AG09309 (cell line): ENCODE results near the gene TSPO2.

Source experiments
- DNase-seq: peaks from one replicate; pipeline ENCODE4 v3.0.0-alpha.2; 2010; ENCODE audit warnings: low read depth
- H3K4me3 ChIP-seq: 2 replicates; pipeline ENCODE4 v1.5.1; 2011; ENCODE audit warnings: mild to moderate bottlenecking, low read depth, low read length, moderate library complexity; ENCODE audit not compliant: control insufficient read depth
- TF ChIP-seq, protein P1 (sequence below): IDR thresholded peaks from 2 replicates; pipeline ENCODE4 v1.5.1; 2011; ENCODE audit warnings: mild to moderate bottlenecking, low read depth, low read length, inconsistent platforms; ENCODE audit not compliant: insufficient read depth, control insufficient read depth; ENCODE audit errors: missing control alignments

The TSPO2 gene, protein sequence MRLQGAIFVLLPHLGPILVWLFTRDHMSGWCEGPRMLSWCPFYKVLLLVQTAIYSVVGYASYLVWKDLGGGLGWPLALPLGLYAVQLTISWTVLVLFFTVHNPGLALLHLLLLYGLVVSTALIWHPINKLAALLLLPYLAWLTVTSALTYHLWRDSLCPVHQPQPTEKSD

DNA sequence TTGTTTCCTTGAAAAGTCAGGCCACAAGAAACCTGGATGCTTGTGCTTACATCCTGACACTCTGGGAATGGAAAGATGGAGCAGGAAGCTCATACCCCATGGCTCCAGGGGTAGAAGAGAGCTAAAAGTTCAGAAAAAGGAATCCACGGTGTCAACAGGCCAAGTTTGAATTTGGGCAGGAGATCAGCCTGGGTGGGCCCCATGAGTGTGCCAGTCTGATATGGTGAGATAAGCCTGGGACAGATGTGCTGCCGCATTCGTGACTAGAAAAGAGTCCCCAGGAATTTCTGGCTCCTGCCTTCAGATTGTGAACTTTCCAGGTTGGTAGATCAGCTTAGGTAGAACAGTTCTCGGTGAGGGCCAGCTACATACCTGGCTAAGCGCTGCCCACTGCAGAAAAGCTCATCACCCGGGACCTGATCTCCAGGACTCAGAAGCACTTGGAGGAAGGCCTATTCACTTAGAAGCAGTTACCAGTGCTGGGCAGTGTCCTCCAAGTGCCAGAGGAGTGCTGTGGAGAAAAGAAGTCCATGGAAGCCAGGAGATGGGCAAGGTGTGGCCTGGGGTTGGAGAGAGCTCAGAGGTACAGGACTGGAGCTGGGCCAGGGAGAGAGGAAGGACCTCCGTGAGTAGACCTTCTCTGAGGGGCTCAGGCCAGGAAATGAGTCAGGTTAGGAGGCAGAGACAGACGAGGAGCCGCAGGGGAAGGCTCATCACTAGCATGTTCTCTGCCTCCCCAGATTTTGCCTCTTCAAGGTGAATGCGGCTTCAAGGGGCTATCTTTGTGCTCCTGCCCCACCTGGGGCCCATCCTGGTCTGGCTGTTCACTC, at the start of gene TSPO2:
TSS of gene TSPO2 (plus strand) at position 242 of the 830 bp plus-strand sequence. CDS start at position 761, 519 bp downstream.
- DNase-seq: no peak
- no peak within 1 kb of the TSS for H3K4me3 ChIP-seq
- TF ChIP-seq, protein P1, sequence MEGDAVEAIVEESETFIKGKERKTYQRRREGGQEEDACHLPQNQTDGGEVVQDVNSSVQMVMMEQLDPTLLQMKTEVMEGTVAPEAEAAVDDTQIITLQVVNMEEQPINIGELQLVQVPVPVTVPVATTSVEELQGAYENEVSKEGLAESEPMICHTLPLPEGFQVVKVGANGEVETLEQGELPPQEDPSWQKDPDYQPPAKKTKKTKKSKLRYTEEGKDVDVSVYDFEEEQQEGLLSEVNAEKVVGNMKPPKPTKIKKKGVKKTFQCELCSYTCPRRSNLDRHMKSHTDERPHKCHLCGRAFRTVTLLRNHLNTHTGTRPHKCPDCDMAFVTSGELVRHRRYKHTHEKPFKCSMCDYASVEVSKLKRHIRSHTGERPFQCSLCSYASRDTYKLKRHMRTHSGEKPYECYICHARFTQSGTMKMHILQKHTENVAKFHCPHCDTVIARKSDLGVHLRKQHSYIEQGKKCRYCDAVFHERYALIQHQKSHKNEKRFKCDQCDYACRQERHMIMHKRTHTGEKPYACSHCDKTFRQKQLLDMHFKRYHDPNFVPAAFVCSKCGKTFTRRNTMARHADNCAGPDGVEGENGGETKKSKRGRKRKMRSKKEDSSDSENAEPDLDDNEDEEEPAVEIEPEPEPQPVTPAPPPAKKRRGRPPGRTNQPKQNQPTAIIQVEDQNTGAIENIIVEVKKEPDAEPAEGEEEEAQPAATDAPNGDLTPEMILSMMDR: no peak

DNA sequence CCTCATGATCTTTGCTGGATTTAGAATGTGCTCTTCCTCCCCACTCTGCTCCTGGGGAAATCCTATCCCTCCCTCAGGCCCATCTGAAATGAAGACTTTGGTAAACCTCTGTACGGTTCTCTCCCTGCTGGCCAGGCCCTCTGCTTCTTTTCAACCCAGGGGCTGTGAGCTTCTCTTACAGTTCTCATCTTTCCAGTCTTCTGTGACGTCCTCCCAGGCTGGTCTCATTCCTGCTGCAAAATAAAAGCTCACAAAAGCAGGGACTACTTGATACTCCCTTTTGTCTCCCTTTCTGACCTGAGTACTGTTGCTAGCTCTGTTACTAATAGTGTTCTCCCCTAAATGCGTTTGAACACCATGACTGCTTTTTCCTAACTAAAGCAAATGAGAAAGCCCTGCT, 49.5 kb upstream of the TSPO2 start:
- no peak for DNase-seq
- H3K4me3 ChIP-seq: no peak overlapping the region
- TF ChIP-seq, protein P1: no peak

- TF ChIP-seq, protein P1: no peak
- H3K4me3 ChIP-seq: no peak overlapping the region
- no peak for DNase-seq
Measured at GRCh38 chr6:40996591-40997233, 45.6 kb upstream of the TSPO2 start.

GRCh38 chr6:40997234-40997957, 44.9 kb upstream of the TSPO2 start:
- no peak overlapping the region for H3K4me3 ChIP-seq
- peak; percentile 20 for DNase-seq
- TF ChIP-seq, protein P1: no peak

- TF ChIP-seq, protein P1: no peak
- H3K4me3 ChIP-seq: no peak overlapping the region
- DNase-seq: no peak
Measured at GRCh38 chr6:40998661-40999060, 43.6 kb upstream of the TSPO2 start.

DNA sequence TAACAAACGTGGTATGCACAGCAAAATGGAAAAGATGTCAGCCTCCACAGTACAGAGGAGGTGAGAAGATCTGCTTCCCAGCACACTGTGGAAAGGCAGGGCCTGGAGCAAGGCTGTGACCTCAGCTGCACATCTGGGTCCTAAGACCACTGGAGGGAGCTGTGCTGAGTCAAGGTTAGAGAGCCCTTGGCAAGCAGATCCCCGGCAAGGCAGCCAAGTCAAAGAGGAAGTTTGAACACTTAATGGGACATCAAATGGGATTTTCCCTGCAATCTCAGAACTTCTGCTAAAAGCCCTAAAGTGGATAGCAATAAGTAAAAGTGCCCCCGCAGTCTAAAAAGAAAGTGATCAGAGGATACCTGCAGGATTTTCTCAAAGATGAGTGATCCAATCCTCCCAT, 42.7 kb upstream of the TSPO2 start:
- DNase-seq: no peak
- TF ChIP-seq, protein P1: peak; percentile 49
- H3K4me3 ChIP-seq: no peak overlapping the region
